ENCODE measurements around the gene TRAF2.
"Not testable (repeated sequence)": the region's sequence is repeated elsewhere in the genome, so short reads cannot be mapped to it uniquely, and the experiment has no call there.

TRAF2 gene

DNA sequence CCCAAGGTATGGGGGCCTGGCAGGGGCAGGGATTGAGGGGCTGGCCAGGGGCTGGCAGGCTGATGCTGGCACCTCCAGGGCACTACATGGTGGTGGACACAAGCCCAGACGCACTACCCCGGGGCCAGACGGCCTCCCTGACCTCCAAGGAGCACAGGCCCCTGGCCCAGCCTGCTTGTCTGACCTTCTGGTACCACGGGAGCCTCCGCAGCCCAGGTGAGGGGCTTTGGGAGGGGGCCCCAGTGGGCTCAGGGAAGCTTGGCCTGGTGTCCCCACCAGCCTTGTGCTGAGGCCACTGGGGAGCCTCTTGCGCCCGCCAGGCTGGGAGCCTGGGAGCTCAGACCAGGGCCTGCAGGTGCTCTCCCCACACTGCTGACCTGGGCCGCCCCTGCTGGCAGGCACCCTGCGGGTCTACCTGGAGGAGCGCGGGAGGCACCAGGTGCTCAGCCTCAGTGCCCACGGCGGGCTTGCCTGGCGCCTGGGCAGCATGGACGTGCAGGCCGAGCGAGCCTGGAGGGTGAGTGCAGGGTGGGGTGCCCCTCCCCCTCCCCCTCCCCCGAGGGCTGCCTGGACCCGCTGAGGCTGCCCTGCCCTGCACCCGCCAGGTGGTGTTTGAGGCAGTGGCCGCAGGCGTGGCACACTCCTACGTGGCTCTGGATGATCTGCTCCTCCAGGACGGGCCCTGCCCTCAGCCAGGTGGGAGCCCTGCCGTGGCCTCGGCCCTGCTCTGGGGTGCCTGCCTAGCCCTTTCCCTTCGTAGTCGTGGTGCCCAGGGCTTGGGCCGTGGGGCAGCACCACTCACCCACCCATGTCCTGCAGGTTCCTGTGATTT, 28.5 kb upstream of the TRAF2 start:
- DNase-seq (ENCODE audit: low read depth in 2 of 2): no peak

DNA sequence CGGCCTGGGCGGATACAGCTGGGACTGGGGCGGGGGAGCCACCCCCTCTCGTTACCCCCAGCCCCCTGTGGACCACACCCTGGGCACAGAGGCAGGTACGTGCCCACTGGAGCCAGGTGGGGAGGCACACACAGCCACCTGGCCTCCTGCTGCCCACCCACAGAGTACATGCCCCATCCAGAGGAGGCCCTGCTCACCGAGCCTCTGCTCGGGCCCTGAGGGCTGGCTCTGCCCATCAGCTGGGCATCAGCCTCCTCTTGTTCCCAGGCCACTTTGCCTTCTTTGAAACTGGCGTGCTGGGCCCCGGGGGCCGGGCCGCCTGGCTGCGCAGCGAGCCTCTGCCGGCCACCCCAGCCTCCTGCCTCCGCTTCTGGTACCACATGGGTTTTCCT, 27.9 kb upstream of the TRAF2 start:
- no peak for DNase-seq (ENCODE audit: low read depth in 2 of 2)

- no peak for DNase-seq (ENCODE audit: low read depth in 2 of 2)
Observed at GRCh38 chr9:136858844-136859757, 27.2 kb upstream of the TRAF2 start.

- DNase-seq (ENCODE audit: low read depth in 2 of 2): no peak
Observed at GRCh38 chr9:136860529-136860928, 25.8 kb upstream of the TRAF2 start.

DNA sequence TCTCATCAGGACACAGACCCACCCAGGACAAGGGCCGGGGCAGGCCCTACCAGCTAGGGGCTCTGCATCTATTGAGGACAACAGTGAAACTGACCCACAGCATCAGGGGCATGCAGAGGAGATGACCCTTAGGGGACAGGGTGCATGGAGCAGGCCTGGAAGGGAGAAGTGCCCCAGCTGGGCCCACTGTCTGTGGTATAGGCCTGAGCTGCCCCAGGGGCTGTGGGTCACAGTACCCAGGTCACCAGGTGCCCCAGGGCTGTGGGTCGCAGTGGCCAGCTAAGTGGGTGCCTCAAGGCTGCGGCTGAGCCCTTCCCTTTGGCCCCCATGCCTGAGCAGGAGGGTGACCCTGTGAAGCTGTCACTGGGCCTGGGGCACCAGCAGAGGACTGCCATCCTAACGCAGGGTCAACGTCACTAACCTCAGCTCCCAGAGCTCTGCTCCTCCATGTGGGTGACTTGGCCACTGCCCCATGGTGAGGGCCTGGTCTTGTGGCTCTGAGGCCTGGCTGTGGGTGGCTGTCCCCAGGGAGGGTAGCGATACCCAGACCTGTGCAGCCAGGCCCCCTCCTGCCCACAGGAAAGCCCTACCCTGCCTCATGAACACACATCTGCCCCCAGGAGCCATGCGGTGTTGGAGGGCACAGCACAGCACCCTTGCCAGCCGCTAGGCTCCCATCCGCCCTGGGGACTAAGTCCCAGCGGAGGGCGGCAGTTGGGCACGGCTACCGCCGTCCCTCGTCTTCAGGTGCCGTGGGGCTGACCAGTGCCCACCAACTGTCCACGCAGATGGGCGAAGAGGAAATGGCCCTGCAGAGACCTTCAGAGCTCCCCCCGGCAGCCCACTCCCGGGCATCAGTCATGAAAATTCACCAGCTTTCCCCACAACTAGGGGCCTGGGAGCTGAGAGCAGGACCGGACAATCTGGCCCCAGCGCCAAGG, 25.1 kb upstream of the TRAF2 start:
- DNase-seq (ENCODE audit: low read depth in 2 of 2): no peak

- DNase-seq (ENCODE audit: low read depth in 2 of 2): no peak
Observed at GRCh38 chr9:136861874-136862457, 24.4 kb upstream of the TRAF2 start.

DNA sequence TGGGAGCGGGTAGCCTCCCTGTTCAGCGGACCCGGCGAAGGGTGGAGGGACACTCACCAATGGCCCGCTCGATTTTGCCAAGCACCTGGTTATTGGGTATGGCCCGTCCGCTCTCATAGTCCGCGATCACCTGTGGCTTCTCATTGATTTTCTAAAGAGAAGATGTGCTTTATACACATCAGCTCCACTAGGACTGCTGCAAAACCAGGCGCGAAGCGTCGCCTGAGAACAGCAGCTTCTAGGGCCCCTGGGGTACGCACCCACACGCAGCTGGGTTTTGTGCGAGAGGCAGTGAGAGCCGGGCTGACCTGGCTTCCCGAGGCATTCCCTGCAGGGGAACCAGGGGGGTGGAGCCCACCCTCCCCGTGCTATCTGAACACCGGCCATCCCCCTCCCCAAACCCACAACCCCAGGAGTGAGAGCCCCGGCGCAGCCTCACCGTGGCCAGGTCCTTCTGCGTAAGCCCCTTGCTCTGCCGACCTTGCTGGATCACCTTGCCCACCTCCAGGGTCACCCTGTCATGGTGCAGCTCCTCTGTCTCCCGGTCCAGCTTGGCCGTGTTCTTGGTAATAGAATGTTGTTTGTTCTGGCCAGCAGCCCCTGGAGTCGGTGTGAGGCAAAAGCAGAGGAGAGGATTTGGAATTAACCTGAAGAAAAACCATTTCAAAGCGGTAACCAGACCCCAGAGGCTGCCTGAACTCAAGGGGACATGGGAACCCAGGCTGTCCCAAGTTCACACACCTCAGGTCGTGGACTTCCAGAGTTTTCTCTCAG, 23.3 kb upstream of the TRAF2 start:
- no peak for DNase-seq (ENCODE audit: low read depth in 2 of 2)

GRCh38 chr9:136863623-136864273, 22.6 kb upstream of the TRAF2 start:
- DNase-seq (ENCODE audit: low read depth in 2 of 2): no peak

GRCh38 chr9:136865041-136865767, 21.1 kb upstream of the TRAF2 start:
- DNase-seq (ENCODE audit: low read depth in 2 of 2): no peak

GRCh38 chr9:136865768-136866103, 20.6 kb upstream of the TRAF2 start:
- DNase-seq (ENCODE audit: low read depth in 2 of 2): no peak

- DNase-seq (ENCODE audit: low read depth in 2 of 2): not testable (repeated sequence)
Observed at GRCh38 chr9:136866898-136867421, 19.4 kb upstream of the TRAF2 start.

GRCh38 chr9:136867480-136867879, 18.8 kb upstream of the TRAF2 start:
- DNase-seq (ENCODE audit: low read depth in 2 of 2): no peak

- DNase-seq (ENCODE audit: low read depth in 2 of 2): no peak
Observed at GRCh38 chr9:136867917-136868316, 18.4 kb upstream of the TRAF2 start.

- no peak for DNase-seq (ENCODE audit: low read depth in 2 of 2)
Observed at GRCh38 chr9:136868644-136869043, 17.7 kb upstream of the TRAF2 start.

DNA sequence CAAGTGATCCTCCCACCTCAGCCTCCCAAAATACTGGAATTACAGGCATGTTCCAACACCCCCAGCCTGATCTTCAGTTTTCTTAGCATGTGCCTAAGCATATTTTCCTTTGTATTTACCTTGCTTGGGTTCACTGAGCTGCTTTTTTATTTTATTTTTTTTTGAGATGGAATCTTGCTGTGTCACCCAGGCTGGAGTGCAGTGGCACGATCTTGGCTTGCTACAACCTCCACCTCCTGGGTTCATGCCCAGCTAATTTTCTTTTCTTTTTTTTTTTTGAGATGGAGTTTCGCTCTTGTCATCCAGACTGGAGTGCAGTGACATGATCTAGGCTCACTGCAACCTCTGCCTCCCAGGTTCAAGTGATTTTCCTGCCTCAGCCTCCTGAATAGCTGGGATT, 16.7 kb upstream of the TRAF2 start:
- DNase-seq (ENCODE audit: low read depth in 2 of 2): not testable (repeated sequence)

GRCh38 chr9:136875155-136875554, 11.2 kb upstream of the TRAF2 start:
- no peak for DNase-seq (ENCODE audit: low read depth in 2 of 2)

GRCh38 chr9:136876476-136876875, 9.8 kb upstream of the TRAF2 start:
- no peak for DNase-seq (ENCODE audit: low read depth in 2 of 2)

GRCh38 chr9:136880651-136881050, 5.7 kb upstream of the TRAF2 start:
- no peak for DNase-seq (ENCODE audit: low read depth in 2 of 2)

- no peak for DNase-seq (ENCODE audit: low read depth in 2 of 2)
Observed at GRCh38 chr9:136881691-136882108, 4.6 kb upstream of the TRAF2 start.
